Dermis microvascular lymphatic vessel endothelial cell (primary cell): ENCODE data around the gene ATP6V1F. TPM values are rescaled to one million over a fixed set of nuclear protein-coding genes. Genes with fewer than 3 reads are reported as not detected.
"Not testable (repeated sequence)": the region's sequence is repeated elsewhere in the genome, so short reads cannot be mapped to it uniquely, and the experiment has no call there.

Experiments used
- DNase-seq, 2 donors: peaks; one replicate each; pipeline versions ENCODE4 v3.0.0 to v3.0.0-alpha.2; 2010; ENCODE audit warnings: low read depth in 2 of 2
- total RNA-seq: library from RNA; depleted of rRNA; stranded (reverse); fragments of >200 nt; gene quantifications from 2 replicates; pipeline ENCODE4 v1.2.1, GENCODE V29; 2014

ATP6V1F gene
- total RNA-seq, 1 donor from 2014 or later: 76.4 TPM

DNA sequence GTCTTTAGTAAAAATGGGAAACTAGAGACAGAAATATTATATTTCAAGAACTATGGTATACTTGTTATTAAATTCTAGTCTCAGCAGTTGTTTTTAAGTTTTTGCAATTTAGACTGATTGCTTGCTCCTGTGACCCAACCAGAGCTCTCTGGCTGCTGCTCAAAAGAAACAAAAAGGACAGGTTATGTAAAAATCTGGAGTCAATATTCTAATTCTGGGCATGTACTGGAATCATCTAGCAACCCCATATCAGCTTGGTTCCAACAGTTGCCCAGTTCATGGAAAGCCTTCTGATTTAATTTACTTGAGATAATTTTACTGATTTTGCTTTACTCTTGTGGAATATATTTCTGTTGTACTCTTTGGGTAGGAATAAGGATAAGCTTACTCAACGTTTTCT lies 37.6 kb downstream of the ATP6V1F start:
- no peak for DNase-seq

DNA sequence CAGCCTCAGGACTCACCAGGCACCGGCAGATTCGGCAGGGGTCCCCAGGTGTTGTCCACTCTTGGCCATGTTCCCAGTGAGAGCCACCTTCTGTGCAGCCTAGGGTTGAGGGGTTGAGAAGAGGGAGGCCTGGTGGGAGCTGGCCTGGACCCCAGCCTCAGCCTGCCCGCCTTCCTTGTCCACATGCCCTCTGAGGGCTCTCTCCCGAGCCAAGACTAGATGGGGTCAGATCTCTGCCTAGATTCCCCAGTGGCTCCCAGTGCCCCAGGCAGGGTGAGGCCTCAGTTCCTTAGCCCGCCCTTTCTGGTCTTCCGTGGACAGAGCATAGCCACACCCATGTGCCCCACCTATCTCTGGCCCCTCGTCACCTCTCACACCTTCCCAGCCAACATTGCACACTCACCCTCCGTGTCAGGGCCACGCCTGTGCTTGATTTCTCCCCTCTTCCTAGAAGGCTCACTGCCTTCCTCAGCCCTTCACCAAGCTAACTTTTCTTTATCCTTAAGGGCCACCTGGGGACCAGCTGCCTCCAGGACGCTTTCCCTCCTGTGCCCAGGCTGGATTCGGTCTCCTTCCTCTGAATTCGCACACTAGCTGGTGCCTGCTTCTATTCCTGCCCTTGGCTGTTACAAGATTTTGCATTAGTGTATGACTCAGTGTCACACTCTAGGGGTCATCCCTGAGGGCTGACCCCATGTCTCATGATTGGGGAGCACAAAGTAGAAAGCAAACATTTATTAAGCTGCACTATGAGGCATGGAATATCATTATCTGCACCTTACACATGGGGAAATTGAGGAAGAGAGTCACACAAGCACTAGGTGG lies 40.3 kb downstream of the ATP6V1F start:
- peak in 1 of 2 donors; percentile 14 for DNase-seq

DNA sequence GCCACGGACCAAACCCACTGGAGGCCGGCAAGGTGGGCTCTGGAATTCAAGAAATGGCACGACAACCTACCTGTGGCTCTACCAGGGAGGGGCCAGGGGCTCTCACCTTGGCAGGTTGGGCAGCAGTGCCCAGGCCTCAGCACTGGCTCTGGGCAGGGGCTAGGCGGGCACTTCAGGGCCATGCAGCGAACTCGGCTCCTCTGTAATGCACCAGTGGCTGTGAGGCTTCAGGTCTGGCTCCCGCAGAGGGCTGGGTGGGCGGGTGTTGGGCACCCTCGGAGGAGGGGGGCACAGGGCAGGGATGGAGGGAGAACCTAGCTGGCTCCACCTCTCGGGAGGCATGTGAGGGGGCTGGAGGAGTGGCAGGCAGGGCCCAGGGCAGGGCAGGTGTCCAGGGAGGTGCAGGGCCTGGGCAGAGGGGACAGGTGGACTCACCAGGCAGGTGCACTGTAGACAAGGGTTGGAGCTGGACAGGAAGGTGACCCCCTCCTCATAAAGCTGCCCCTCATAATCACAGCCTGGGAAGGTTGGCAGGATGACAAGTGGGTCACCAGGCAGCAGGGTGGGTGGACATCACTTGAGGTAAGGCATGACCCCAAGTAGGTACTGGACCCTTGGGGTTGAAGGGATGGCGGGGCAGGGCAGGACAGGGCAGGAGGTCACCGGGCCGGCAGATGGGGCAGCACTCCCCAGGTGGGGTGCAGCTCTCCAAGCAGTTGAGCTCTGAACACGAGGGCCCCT lies 41.1 kb downstream of the ATP6V1F start:
- no peak for DNase-seq

DNA sequence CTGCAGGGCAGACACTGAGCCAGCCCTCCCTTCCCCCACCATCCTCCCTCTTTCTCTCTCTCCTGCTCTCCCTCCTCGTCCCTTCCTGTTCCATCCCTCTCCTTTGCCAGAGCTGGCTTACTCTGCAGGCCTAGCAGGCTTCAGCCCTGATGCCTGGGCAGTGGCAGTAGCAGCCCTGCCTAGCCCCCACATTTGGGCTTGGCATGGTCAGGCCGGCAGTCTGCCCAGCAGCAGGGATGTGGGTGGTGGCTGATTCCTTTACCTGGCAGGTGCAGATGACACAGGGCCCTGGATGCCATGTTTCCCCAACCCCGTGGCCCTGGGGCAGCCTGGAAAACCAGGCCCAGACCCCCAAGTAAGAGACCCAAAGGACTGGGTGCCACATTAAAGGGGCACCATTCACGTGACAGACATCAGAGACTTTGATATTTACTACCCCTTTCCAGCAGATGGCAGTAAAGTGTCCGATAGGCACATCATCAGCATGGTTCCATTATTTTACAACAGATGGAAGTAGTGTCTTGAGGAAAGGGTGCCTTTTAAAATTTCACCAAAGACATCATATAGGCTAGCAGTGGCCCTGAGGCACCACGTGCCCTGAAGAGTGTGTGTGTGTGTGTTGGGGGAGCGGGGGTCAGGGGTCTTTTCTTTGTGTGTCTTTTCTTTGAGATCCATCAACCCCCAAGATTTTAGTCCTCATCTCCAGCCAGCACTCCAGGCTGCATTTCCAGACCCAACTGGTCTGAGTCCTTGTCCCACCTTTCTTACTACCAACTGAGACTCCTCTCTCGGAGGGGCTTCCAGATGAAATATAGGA lies 41.9 kb downstream of the ATP6V1F start:
- peak; percentile 40 to 59 for DNase-seq

DNA sequence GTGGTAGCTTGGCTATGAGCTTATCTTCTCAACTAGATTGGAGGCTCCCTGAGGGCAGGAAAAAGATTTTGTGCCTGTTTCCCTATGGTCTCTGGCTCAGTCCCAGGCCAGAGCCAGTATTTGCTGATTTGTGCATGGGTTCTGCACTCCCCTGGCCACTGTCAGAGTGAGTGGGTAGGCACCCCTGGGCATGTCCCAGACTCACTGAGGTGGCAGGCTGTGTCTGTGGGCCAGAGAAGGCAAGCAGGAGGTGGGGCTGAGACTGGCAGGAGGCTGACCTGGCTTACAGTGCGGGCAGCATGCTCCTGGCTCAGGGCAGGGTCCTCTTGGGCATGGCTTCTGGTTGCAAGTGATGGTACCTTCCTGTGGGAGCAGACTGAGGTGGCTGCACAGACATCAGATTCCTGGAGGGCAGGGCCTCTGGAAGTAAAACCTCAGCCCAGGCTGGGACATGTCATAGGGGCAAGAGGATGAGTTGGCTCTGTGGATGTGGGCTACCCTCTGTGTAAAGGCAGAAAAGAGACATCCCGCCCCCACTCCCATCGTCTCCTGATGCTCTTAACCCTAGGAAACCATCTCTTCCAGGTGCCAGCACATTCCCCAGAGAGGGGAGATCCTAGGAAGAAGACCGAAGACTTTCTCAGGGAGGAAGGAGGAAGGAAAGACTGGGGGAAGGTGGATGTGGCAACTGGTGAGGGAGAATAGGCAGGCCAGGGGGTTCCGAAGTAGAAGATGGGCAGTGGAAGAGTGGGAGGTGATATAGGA lies 43.5 kb downstream of the ATP6V1F start:
- DNase-seq: no peak

DNA sequence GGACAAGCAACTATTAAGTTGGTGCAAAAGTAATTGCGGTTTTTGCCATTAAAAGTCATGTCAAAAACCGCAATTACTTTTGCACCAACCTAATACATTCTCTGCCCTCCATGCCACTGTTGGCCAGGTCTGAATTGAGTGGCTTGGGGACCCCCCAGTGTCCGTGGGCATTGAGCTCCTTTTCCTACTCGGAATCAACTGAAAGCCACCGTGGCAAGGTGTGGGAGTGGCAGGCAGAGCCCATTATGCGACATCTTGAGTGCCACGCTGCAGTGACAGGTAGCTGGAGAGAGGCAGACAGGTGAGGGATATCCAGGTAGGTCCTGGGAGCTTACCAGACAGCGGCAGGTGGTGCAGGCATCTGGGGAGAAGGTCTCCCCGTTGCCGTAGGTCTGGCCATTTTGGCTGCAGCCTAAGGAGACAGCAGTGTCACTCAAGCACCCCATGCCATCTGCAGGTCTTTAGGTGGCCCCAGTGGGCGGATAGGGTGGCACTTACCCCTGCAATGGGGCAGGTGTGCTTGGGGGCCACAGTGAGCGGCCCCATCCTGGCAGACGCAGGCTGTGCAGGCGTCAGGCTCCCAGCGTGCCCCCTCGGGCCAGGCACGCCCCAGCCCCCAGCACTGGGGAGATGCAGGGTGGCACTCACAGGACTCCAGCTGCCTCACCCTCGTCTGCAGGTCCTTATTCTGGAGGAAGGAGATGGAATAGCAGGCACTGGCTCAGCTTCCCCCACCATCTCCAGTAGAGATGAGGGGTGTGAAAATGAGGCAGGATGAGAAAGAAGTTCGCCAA lies 44.3 kb downstream of the ATP6V1F start:
- no peak for DNase-seq

DNA sequence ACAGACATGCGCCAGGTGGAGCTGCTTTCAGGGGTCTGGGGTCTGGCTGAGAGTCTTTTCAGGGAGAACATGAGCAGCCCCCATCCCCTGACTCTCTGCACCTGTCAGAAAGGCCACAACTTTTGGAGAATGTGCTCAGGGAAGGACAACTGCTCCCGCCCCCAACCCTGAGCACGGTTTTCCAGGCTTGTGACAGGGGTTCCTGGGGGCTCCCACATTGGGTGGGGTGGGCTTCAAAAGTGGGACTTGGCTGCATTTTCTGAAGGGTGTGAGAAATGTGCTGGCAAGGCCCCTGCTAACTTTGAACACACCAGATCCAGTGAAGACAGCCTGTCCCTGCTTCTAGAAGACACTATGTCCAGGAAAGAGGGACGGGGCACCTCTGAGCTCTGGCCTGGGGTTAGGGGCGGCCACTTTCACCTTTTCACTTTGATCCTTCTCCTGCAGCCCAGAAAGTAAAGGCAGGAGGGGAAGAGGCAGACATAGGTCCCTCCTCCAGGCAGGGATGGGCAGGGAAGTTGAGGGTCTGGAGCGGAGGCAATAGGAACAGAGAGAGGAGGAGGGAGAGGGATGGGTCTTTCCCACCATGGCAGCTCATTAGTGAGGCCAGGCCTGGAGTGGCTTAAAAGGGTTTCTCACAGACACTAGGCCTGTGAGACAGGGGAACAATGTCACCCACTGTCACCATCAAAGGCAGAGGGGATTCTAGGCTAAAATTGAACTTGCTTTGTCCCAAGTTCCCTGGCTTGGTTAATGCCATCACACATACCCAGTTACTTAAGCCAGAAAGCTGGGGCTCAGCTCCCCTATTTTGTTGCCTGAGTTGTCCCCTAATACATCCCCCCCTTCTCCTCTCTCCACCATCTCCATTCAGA lies 46.3 kb downstream of the ATP6V1F start:
- no peak for DNase-seq

DNA sequence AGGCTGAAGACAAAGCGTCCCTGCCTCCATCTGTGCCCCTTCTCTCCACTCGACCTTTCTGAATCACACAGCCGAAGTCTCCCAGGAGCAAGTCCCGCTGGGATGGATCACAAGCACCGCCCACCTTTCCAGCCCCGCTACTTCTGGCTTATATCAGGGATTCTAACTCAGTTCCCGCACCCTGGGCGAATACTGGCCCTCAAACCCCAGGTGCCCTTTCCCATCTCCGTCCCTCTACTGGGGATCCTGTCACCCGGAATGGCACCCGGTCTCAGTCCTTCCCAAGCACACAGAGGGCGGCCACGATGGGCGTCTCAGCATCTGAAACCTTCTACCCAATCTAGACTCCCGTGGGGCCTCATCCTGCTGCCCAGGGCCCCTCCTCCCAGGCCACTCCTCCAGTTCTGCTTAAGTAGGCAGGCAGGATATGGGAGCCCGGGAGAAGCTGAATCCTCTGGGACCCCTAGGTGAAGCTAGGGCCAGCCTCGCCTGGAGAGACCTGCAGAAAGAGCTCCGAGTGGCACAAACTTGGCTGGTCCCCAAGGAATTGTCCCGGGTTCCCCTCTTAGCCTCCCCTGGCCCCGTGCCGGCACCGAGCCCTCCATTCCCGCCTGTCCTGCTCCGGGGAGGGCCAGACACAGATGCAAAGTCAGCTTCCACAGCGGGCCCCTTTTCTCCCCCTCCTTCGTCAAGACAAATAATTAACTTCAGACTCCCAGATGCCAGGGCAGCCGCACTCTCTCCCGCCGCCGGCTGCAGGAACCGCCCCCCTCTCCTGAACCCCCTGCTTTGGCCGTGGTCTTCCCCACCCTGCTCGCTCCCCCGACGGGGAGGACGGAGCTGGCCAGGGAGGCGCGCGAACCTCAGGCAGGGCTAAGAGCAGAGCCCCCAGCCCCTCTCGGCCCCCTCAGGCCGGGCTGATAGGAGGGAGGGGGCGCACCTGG lies 47.2 kb downstream of the ATP6V1F start:
- peak in 1 of 2 donors; percentile 15 for DNase-seq

DNA sequence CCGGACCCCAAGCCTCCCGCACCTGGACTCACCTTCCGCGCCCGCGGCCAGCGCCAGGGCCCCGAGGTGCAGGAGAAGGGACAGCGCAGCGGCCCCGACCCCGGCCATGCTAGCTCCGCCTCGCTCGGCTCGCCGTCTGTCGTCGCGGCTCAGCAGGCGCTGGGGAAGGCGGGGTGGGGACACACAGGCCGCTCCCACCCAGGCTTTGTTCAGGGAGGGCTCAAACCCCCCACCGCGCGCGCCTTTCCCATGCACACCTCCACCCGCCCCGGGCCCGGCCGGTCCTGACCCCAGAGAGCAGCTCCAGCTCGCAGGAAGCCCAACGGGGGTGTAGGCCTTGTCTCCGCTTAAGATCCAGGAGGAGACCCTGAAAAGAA lies 47.9 kb downstream of the ATP6V1F start, which contains the start of gene KCP:
Gene KCP, minus strand, starts transcription at position 141 of the 377 bp plus-strand sequence. Its CDS starts 33 bp downstream, at position 108.
- no peak for DNase-seq

DNA sequence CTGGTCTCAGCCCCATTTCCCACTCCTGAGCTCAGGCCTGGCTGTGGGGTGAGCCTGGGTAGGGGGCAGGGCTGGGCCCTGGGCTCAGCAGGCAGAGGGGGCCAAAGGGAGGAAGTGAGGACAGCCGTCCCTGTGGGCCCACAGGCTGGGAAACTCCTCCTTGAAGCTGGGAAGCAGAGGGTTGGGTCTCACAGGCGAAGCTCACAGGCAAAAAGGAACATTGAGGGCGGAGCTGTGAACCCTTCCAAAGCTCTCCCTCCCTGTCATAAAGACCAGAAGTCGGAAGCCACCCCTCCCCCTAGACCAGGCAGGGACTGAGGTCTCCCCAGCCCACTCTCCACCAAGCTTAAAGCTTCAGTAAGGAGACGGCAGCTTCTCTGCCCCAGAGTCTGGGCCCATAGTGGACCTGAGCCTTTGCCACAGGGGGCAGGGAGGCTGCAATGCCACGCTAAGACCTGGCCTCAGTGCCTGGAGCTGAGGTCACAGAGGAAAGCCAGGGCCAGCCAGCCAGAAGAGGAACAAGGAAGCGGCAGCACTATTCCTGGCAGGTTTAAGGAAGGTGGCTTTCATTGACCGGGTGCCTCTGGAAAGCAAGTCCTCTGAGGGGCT lies 48.9 kb downstream of the ATP6V1F start:
- DNase-seq: no peak

DNA sequence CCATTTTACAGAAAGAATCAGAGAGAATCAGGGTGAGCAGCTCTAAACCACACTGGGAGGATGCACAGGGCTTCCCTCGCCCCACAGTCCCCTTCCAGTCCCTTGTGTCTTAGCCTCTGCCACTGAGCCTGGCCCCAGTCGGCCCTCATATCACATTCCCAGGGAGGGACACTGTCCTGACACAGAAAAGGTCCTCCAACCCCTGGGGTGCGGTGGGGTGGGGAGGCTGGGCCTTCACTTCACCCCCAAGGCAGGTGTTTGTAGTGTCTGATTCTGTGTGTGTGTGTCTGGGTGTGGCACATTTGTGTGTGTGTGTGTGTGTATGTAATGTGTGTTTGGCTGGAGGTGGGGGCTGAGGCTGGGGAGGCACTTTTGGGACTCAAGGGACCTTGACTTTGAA lies 49.6 kb downstream of the ATP6V1F start:
- no peak for DNase-seq

DNA sequence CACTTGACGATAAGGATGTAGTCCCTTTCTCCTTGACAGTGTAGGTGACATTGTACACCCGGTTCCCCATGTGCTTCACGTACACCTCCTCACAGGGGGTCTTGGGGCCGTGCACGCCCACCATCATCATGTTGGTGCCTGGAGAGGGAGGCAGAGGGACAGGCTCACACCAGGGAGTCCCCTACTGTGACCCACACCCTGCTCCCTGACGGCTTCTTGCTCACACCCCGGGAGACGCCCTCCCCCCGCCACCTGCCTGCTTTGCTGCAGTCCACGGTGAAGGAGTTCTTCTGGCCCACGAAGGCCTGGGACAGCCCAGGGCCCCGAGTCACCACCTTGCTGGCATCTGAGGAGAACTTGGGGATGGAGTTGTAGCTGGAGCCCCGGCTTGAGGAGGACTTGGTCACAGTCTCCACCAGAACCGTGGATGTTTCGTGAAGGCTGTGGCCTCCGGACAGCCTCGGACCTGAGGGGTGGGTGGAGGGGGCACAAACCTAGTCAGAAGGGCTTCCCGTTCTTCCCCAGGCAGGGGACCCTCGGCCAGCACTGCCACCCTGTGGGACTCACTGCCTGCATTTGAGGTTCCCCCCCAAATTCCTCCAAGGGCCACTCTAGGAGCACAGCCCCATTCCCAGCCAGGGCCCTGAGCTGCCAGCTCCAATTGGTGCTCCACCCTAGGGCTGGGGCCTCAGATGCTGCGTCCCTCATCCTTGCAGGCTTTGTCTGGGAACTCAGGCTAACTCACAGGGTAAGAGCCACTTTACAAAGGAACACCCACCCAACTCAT lies 50.2 kb downstream of the ATP6V1F start:
- DNase-seq: not testable (repeated sequence)

DNA sequence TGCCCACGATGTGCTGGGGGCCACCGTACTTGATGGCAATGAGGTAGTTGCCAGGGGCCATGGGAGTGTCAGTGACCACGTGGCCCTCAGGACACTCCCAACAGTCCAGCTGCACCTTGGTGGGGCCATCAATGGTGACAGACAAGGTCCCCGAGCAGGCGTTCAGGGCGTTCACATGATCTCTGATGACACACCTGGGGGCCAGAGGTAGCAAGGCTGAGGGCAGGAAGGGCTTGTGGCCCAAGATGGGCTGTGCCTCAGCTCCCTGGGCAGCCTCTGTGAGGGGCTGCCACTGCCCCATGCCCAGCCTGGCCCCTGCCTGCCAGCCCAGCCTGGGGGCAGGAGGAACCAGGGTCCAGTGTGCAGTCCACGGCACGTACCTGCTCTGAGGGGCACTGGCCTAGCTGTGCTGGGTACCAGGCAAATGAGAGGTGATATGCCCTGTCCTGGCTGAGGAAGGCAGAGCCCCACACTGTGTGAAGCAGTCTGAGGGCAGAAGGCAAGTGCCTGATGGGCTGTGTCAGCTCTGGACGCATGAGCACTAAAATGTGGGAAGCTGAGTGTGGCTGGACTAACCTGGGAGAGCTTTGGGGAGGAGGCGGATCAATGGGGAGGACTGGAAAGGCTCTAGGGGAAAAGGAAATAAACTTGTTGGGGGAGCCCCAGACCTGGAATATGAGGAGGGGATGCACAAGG lies 51.4 kb downstream of the ATP6V1F start:
- no peak for DNase-seq

DNA sequence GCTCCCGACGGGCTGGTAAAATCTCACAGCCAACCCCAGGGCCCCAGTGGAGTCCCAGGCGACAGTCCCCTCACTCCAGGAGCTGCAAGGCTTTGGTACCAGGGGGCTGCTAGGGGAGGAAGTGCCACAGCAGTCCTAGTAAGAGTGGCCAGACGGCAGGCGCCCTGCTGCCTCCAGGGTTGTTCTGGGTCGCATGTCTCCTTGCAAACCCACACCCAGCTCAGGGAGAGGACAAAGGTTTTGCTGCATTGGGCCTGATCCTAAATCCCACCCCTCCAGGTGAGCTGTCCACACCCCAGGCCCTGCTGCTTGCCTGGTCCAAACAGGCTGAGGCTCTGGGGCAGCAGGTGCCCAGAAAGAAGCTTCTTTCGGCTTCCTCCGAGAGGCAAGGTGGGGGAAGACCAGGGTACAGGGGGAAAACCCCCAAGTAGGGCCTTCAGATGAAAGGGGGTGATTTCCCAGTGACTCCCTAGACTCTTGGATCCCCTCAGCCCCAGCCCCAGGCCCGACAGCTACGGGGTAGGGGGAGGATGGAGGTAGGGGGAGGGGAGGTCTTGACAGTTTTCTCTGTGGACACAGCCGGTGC lies 52.0 kb downstream of the ATP6V1F start:
- no peak for DNase-seq

DNA sequence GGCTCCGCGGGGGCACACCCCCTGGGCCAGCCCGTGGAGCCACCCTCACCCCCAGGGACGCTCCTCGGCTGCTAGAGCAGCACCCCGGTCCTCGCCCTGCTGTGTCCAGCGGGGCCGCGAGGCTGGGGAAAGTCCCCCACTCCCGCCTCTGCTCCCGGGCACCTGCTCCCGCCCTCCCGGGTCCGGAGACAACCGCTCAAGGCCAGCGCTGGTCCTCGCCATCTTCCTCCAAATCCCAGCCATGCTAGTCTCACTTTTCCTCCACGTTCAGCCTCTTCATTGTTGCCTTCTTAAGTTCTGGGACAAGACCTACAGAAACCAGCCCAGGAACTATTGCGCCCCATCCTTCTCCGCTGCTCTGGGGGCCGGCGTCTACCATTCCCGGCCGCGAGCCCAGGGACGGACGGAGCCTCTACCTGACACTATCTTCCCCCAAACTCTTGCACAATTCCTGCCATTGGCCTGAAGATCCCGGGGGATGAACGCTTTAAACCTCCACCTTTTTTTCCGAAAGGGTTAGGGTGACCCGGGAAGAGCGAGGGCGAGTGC lies 52.7 kb downstream of the ATP6V1F start:
- DNase-seq: no peak
